ENCODE measurements around the gene CYGB.
"Not testable (repeated sequence)": the region's sequence is repeated elsewhere in the genome, so short reads cannot be mapped to it uniquely, and the experiment has no call there.

The CYGB gene

GRCh38 chr17:76559460-76559859, 22.0 kb upstream of the CYGB start:
- ChIA-PET POLR2A (interaction anchor here (0.5 to 1.4 kb wide), 4 partner anchors 13 to 152 kb away, joined by 3 to 4 read pairs (median 3); no protein-coding TSS in a partner anchor), CTCF (interaction anchor here (0.7 to 7.6 kb wide), 7 partner anchors 12 to 122 kb away, joined by 3 to 108 read pairs (median 5); no protein-coding TSS in a partner anchor)
- Histone ChIP-seq H3K4me3 (ENCODE audit: low read depth, low read length) (peak overlapping the region; percentile 3), H3K27ac (ENCODE audit: extremely low read depth, low read depth, low read length) (peak overlapping the region; percentile 19; the same call in 1 of the 2 replicates), H3K4me1 (ENCODE audit: control insufficient read depth, insufficient read depth, low read length) (peaks cover 20% of the 10 kb centered on the region), H3K36me3 (ENCODE audit: control insufficient read depth in 2 of 2, insufficient read depth in 1 of 2, low read length in 2 of 2) (peaks cover 37 to 62% of the 10 kb centered on the region in 2 experiments)
- not testable (repeated sequence) for H3K9me3 ChIP-seq (ENCODE audit: control insufficient read depth, insufficient read depth, low read depth, low read length)
- 0 out of 2 replicates have a peak, but pooled peaks have one; percentile 0 for TF ChIP-seq ZNF580 (tag by site-specific recombination; IDR thresholded peaks at IDR 0.05)

GRCh38 chr17:76558198-76559095, 20.9 kb upstream of the CYGB start:
- ChIA-PET POLR2A (interaction anchor here (0.8 to 2.3 kb wide), 11 partner anchors 9 to 214 kb away, joined by 3 to 20 read pairs (median 8); partner anchors contain the start of genes MFSD11, PRCD and SRSF2), CTCF (interaction anchor here (0.5 to 7.6 kb wide), 37 partner anchors 9 to 754 kb away, joined by 3 to 108 read pairs (median 5); partner anchors contain the start of genes MXRA7 and ST6GALNAC2)
- peaks cover 29 to 53% of the 10 kb centered on the region in 2 experiments for H3K36me3 ChIP-seq (ENCODE audit: control insufficient read depth in 2 of 2, insufficient read depth in 1 of 2, low read length in 2 of 2)
- peak overlapping the region; percentile 82 for H3K27ac ChIP-seq (ENCODE audit: extremely low read depth, low read depth, low read length)
- H3K4me3 ChIP-seq (ENCODE audit: low read depth, low read length) = peak overlapping the region; percentile 93
- H3K4me1 ChIP-seq (ENCODE audit: control insufficient read depth, insufficient read depth, low read length) = peaks cover 20% of the 10 kb centered on the region
- H3K9me3 ChIP-seq (ENCODE audit: control insufficient read depth, insufficient read depth, low read depth, low read length) = no peaks in the 10 kb centered on the region
- TF ChIP-seq ZNF561 (tag by site-specific recombination; IDR thresholded peaks at IDR 0.05; ENCODE audit: borderline replicate concordance) (0 out of 2 replicates have a peak, but pooled peaks have one; percentile 48), ZBTB26 (tag by site-specific recombination; optimal IDR thresholded peaks at IDR 0.05) (peak; percentile 23), ZNF157 (tag by site-specific recombination; IDR thresholded peaks at IDR 0.05) (no peak), ZNF350 (tag by site-specific recombination; IDR thresholded peaks at IDR 0.05) (no peak), IKZF3 (tag by site-specific recombination; IDR thresholded peaks at IDR 0.05) (peak; percentile 68), ZNF513 (tag by site-specific recombination; IDR thresholded peaks at IDR 0.05) (no peak), ZNF354C (tag by site-specific recombination; IDR thresholded peaks at IDR 0.05; ENCODE audit: borderline replicate concordance, low read depth) (no peak), ZNF449 (tag by site-specific recombination; IDR thresholded peaks at IDR 0.05) (no peak; the same call in 1 of the 2 replicates), ZNF843 (tag by site-specific recombination; IDR thresholded peaks at IDR 0.05) (no peak), ZNF10 (tag by site-specific recombination; IDR thresholded peaks at IDR 0.05) (no peak), GLI2 (tag by site-specific recombination; IDR thresholded peaks at IDR 0.05; ENCODE audit: borderline replicate concordance, low read depth) (no peak), TCF7L2 (IDR thresholded peaks at IDR 0.05; ENCODE audit: borderline replicate concordance, low read depth, low read length) (no peak), GFI1B (tag by site-specific recombination; IDR thresholded peaks at IDR 0.05) (no peak), ZNF654 (tag by site-specific recombination; IDR thresholded peaks at IDR 0.05; ENCODE audit: low read depth) (peak; percentile 37), YY2 (tag by site-specific recombination; IDR thresholded peaks at IDR 0.05) (no peak), ZNF266 (tag by site-specific recombination; IDR thresholded peaks at IDR 0.05; ENCODE audit: low read depth) (no peak), CTCF (tag by site-specific recombination; IDR thresholded peaks at IDR 0.05) (peak; percentile 78), HOXC10 (CRISPR knock-in tag; IDR thresholded peaks at IDR 0.05) (no peak), ZNF184 (tag by site-specific recombination; IDR thresholded peaks at IDR 0.05) (0 out of 2 replicates have a peak, but pooled peaks have one; percentile 8), ZNF660 (tag by site-specific recombination; IDR thresholded peaks at IDR 0.05) (peak; percentile 16; the same call in 1 of the 2 replicates), ZNF580 (tag by site-specific recombination; IDR thresholded peaks at IDR 0.05) (no peak)
